ENCODE results near the gene PTPRE.

DNA sequence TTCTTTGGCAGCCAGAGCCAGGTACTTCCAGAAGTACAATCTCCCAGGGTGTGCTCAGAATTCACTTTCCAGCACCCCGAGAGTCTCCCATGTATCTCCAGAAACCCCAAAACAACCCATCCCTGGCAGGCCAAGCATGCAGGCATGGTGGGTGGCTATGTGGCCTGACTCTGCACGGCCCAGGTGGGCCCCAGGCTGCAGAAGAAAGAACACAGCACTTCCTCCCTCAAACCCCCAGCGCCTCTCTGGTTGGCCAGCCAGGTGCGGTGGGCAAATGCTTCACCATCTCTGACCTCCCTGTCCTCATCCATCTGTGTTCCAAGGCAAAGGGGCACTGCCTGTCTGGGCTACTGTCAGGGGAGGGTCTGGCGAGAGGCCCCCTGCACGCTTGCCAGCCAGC, 119.0 kb downstream of the PTPRE start:
- TF ChIP-seq FOXM1 (IDR thresholded peaks at IDR 0.05; ENCODE audit: low read depth) (no peak), JUND (IDR thresholded peaks at IDR 0.05) (no peak), RAD21 (IDR thresholded peaks at IDR 0.05; ENCODE audit: low read length) (no peak), CHD2 (IDR thresholded peaks at IDR 0.05; ENCODE audit: low read length, partially characterized antibody) (no peak)
- TF ChIP-seq, protein P1, sequence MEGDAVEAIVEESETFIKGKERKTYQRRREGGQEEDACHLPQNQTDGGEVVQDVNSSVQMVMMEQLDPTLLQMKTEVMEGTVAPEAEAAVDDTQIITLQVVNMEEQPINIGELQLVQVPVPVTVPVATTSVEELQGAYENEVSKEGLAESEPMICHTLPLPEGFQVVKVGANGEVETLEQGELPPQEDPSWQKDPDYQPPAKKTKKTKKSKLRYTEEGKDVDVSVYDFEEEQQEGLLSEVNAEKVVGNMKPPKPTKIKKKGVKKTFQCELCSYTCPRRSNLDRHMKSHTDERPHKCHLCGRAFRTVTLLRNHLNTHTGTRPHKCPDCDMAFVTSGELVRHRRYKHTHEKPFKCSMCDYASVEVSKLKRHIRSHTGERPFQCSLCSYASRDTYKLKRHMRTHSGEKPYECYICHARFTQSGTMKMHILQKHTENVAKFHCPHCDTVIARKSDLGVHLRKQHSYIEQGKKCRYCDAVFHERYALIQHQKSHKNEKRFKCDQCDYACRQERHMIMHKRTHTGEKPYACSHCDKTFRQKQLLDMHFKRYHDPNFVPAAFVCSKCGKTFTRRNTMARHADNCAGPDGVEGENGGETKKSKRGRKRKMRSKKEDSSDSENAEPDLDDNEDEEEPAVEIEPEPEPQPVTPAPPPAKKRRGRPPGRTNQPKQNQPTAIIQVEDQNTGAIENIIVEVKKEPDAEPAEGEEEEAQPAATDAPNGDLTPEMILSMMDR (IDR thresholded peaks at IDR 0.05): no peak
- TF ChIP-seq, protein P2, sequence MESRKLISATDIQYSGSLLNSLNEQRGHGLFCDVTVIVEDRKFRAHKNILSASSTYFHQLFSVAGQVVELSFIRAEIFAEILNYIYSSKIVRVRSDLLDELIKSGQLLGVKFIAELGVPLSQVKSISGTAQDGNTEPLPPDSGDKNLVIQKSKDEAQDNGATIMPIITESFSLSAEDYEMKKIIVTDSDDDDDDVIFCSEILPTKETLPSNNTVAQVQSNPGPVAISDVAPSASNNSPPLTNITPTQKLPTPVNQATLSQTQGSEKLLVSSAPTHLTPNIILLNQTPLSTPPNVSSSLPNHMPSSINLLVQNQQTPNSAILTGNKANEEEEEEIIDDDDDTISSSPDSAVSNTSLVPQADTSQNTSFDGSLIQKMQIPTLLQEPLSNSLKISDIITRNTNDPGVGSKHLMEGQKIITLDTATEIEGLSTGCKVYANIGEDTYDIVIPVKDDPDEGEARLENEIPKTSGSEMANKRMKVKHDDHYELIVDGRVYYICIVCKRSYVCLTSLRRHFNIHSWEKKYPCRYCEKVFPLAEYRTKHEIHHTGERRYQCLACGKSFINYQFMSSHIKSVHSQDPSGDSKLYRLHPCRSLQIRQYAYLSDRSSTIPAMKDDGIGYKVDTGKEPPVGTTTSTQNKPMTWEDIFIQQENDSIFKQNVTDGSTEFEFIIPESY (IDR thresholded peaks at IDR 0.05; ENCODE audit: borderline replicate concordance, low read depth): no peak
